SK-N-SH (cell line): ENCODE measurements around the gene SLC1A1. TPM values are rescaled to one million over a fixed set of nuclear protein-coding genes. Genes with fewer than 3 reads are reported as not detected.

Experiments used
- CTCF ChIA-PET: fragments of 300-600, 350-600 bp; formaldehyde crosslinking; extraction: SDS; loops from one replicate; lab custom pipeline; 2021; lab: Yijun Ruan, JAX
- POLR2A ChIA-PET: fragments of 350-600 bp; sonication (Branson Sonifier 250); formaldehyde crosslinking; extraction: SDS; loops from one replicate; lab custom pipeline; 2020; ENCODE audit warnings: antibody characterized with exemption, inconsistent platforms; lab: Yijun Ruan, JAX
- DNase-seq: peaks from one replicate; pipeline ENCODE4 v3.0.0; 2012
- H2AFZ ChIP-seq: fragments of 200-600 bp; sonication (generic); 2 replicates; pipeline ENCODE4 v1.8.1; 2016; ENCODE audit warnings: antibody characterized with exemption, mild to moderate bottlenecking, low read depth
- H3F3A ChIP-seq: fragments of 200-600 bp; sonication (generic); replicated peaks from 2 replicates; pipeline ENCODE3; 2016; ENCODE audit warnings: antibody characterized with exemption, mild to moderate bottlenecking; ENCODE audit not compliant: insufficient read depth
- H3K27ac ChIP-seq, 2 experiments: fragments of 200-500 bp in 1 of 2; fragments of 200-600 bp in 1 of 2; sonication (Bioruptor generic) in 1 of 2; sonication (generic), shearing (Covaris generic) in 1 of 2; 2 replicates each; pipeline versions ENCODE4 v1.5.1 to v1.6.1; 2014 to 2016; ENCODE audit warnings: low read depth in 2 of 2, inconsistent platforms in 1 of 2, low read length in 1 of 2, mild to moderate bottlenecking in 1 of 2, mixed read lengths in 1 of 2
- H3K27me3 ChIP-seq: fragments of 200-600 bp; sonication (generic), shearing (Covaris generic); 2 replicates; pipeline ENCODE4 v1.6.1; 2016; ENCODE audit warnings: mixed run types; ENCODE audit not compliant: insufficient read depth
- H3K36me3 ChIP-seq, 2 experiments: fragments of 200-500 bp in 1 of 2; fragments of 200-600 bp in 1 of 2; sonication (Bioruptor generic) in 1 of 2; sonication (generic) in 1 of 2; replicated peaks in 1 of 2; 2 replicates each; pipeline versions ENCODE3 to v1.5.1; 2014 to 2016; ENCODE audit warnings: low read length in 1 of 2, mild to moderate bottlenecking in 1 of 2; ENCODE audit not compliant: insufficient read depth in 2 of 2, control insufficient read depth in 1 of 2
- H3K4me1 ChIP-seq, 2 experiments: fragments of 200-500 bp in 1 of 2; fragments of 200-600 bp in 1 of 2; sonication (Bioruptor generic) in 1 of 2; sonication (generic), shearing (Covaris generic) in 1 of 2; 2 replicates each; pipeline versions ENCODE4 v1.5.1 to v1.6.1; 2014 to 2016; ENCODE audit warnings: low read depth in 1 of 2, low read length in 1 of 2, mixed run types in 1 of 2; ENCODE audit not compliant: insufficient read depth in 2 of 2, control insufficient read depth in 1 of 2
- H3K4me2 ChIP-seq: fragments of 200-600 bp; sonication (generic), shearing (Covaris generic); 2 replicates; pipeline ENCODE4 v1.6.1; 2017; ENCODE audit warnings: mixed run types
- H3K4me3 ChIP-seq, 2 experiments: fragments of 200-500 bp in 1 of 2; fragments of 200-600 bp in 1 of 2; sonication (Bioruptor generic) in 1 of 2; sonication (generic), shearing (Covaris generic) in 1 of 2; 2 replicates each; pipeline versions ENCODE4 v1.5.1 to v1.8.1; 2014 to 2016; ENCODE audit warnings: low read depth in 2 of 2, inconsistent platforms in 1 of 2, low read length in 1 of 2, mild to moderate bottlenecking in 1 of 2, mixed read lengths in 1 of 2, moderate library complexity in 1 of 2
- H3K79me2 ChIP-seq: fragments of 200-600 bp; sonication (generic); 2 replicates; pipeline ENCODE4 v1.8.1; 2017; ENCODE audit warnings: mild to moderate bottlenecking; ENCODE audit not compliant: insufficient read depth
- H3K9ac ChIP-seq: fragments of 200-600 bp; sonication (generic); 2 replicates; pipeline ENCODE4 v1.6.1; 2017; ENCODE audit warnings: mixed run types
- H3K9me2 ChIP-seq: fragments of 200-600 bp; sonication (generic); 2 replicates; pipeline ENCODE4 v1.6.1; 2017; ENCODE audit warnings: mixed run types
- H3K9me3 ChIP-seq: fragments of 200-600 bp; sonication (generic); 2 replicates; pipeline ENCODE4 v1.6.1; 2017; ENCODE audit warnings: mixed run types, mild to moderate bottlenecking, moderate library complexity
- H4K20me1 ChIP-seq: fragments of 200-600 bp; sonication (generic); 2 replicates; pipeline ENCODE4 v1.6.1; 2017; ENCODE audit warnings: mild to moderate bottlenecking, mixed run types; ENCODE audit not compliant: insufficient read depth
- FOSL2 ChIP-seq: IDR thresholded peaks from 2 replicates; pipeline ENCODE4 v1.4.0; 2012; ENCODE audit warnings: low read depth, mild to moderate bottlenecking, moderate library complexity, borderline replicate concordance
- FOXJ3 ChIP-seq: sonication (generic); formaldehyde crosslinking; IDR thresholded peaks from 2 replicates; pipeline ENCODE4 v1.5.1; 2020; ENCODE audit warnings: mild to moderate bottlenecking, missing genetic modification reagents
- FOXM1 ChIP-seq: IDR thresholded peaks from 2 replicates; pipeline ENCODE4 v1.4.0; 2012; ENCODE audit warnings: low read depth, mild to moderate bottlenecking
- GATA2 ChIP-seq: sonication (generic); formaldehyde crosslinking; IDR thresholded peaks from 2 replicates; pipeline ENCODE4 v1.5.0; 2020; ENCODE audit warnings: mild to moderate bottlenecking, missing genetic modification reagents
- IRF3 ChIP-seq: fragments of 150-350 bp; IDR thresholded peaks from 2 replicates; pipeline ENCODE4 v1.6.1; 2016; ENCODE audit warnings: mild to moderate bottlenecking, low read depth, low read length
- JUND ChIP-seq: IDR thresholded peaks from 2 replicates; pipeline ENCODE4 v1.4.0; 2012
- MAX ChIP-seq: IDR thresholded peaks from 2 replicates; pipeline ENCODE4 v1.4.0; 2012; ENCODE audit warnings: low read depth
- MXI1 ChIP-seq: IDR thresholded peaks from 2 replicates; pipeline ENCODE4 v1.6.1; 2012; ENCODE audit warnings: mild to moderate bottlenecking, low read depth, low read length, improper control_type of control experiment
- PBX3 ChIP-seq: IDR thresholded peaks from 2 replicates; pipeline ENCODE4; 2012
- POLR2AphosphoS5 ChIP-seq: IDR thresholded peaks from 2 replicates; pipeline ENCODE4 v1.6.1; 2012; ENCODE audit warnings: low read depth, low read length
- RAD21 ChIP-seq: IDR thresholded peaks from 2 replicates; pipeline ENCODE4 v1.6.1; 2012; ENCODE audit warnings: mild to moderate bottlenecking, low read length
- RXRA ChIP-seq: IDR thresholded peaks from 2 replicates; pipeline ENCODE4 v1.4.0; 2012; ENCODE audit warnings: low read depth, mild to moderate bottlenecking, borderline replicate concordance
- SMC3 ChIP-seq: IDR thresholded peaks from 2 replicates; pipeline ENCODE4 v1.6.1; 2012; ENCODE audit warnings: low read depth, low read length, improper control_type of control experiment
- TAF1 ChIP-seq: IDR thresholded peaks from 2 replicates; pipeline ENCODE4 v1.6.1; 2012; ENCODE audit warnings: low read depth, mild to moderate bottlenecking, low read length, moderate library complexity, borderline replicate concordance
- TCF12 ChIP-seq: IDR thresholded peaks from 2 replicates; pipeline ENCODE4 v1.4.0; 2012
- USF1 ChIP-seq: IDR thresholded peaks from 2 replicates; pipeline ENCODE4 v1.4.0; 2012; ENCODE audit warnings: low read depth, borderline replicate concordance
- USF2 ChIP-seq: fragments of 150-350 bp; IDR thresholded peaks from 2 replicates; pipeline ENCODE4 v1.6.1; 2017; ENCODE audit warnings: antibody characterized with exemption, low read length, low read depth, borderline replicate concordance
- ZBTB33 ChIP-seq: IDR thresholded peaks from 2 replicates; pipeline ENCODE4 v1.4.0; 2012; ENCODE audit warnings: low read depth, borderline replicate concordance
- WGBS: methylation state at CpG from one replicate; pipeline ENCODE4 v1.1.6; 2017; ENCODE audit warnings: low lambda C conversion rate; 5-methylcytosine and 5-hydroxymethylcytosine counted together
- polyA plus RNA-seq, 3 experiments: library from polyadenylated mRNA; depleted of rRNA; stranded (reverse); fragments of >200 nt; gene quantifications; 2 replicates each; pipeline ENCODE4 v1.2.3, GENCODE V29; 2012

SLC1A1 gene
- polyA plus RNA-seq, 1 of the 3 experiments (the other 2 are of a cell fraction), result 0.23 TPM

DNA sequence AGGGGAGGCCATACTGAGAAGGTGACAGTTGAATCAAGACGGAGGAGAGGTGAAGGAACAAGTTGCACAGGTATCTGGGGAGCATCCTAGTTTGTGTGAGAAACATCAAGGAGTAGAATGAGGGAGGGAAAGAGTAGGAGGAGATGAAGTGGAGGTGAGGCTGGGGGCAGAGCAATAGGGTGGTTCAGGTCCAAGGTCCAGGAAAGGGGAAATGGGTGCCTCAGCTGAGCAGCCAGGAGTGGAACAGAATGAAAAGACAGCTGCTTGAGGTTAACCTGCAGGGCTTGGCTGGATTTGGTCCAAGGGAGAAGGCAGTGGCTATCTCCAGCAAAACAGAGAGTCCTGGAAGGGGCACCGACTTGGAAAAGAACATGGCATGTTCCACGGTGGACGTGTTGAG, 5.3 kb downstream of the SLC1A1 start:
- no peaks in the 10 kb centered on the region for H3K27me3 ChIP-seq
- 60% methylated on average over 4 of the region's 4 CpGs for WGBS
- no peak overlapping the region for H2AFZ ChIP-seq
- H4K20me1 ChIP-seq, result no peaks in the 10 kb centered on the region
- POLR2A ChIA-PET, result no interaction called here
- H3K9me2 ChIP-seq, result no peaks in the 10 kb centered on the region
- no peaks in the 10 kb centered on the region for H3K9me3 ChIP-seq
- H3K4me2 ChIP-seq, result no peak overlapping the region
- no peaks in the 10 kb centered on the region for H3F3A ChIP-seq
- TF ChIP-seq RXRA (no peak), JUND (no peak), FOXJ3 (CRISPR knock-in tag) (no peak), USF1 (no peak), TCF12 (no peak), MAX (no peak), POLR2AphosphoS5 (no peak), IRF3 (no peak), MXI1 (no peak), FOXM1 (no peak), RAD21 (no peak)
- H3K79me2 ChIP-seq, result no peaks in the 10 kb centered on the region
- H3K4me3 ChIP-seq, result no peak overlapping the region
- H3K36me3 ChIP-seq, result no peaks in the 10 kb centered on the region
- no peak overlapping the region for H3K9ac ChIP-seq
- peaks cover 0 to 7% of the 10 kb centered on the region in 2 experiments; a peak in 1 of 4 replicates for H3K4me1 ChIP-seq
- DNase-seq, result no peak
- CTCF ChIA-PET, result no interaction called here
- H3K27ac ChIP-seq, result no peak overlapping the region

GRCh38 chr9:4496497-4496896, 6.2 kb downstream of the SLC1A1 start:
- Histone ChIP-seq H4K20me1 (no peaks in the 10 kb centered on the region), H3K36me3 (no peaks in the 10 kb centered on the region), H3K9me3 (no peaks in the 10 kb centered on the region), H3K4me3 (no peak overlapping the region), H3K9me2 (no peaks in the 10 kb centered on the region), H3K4me1 (no peaks in the 10 kb centered on the region), H3K79me2 (no peaks in the 10 kb centered on the region), H3K27me3 (no peaks in the 10 kb centered on the region), H3K4me2 (no peak overlapping the region), H2AFZ (no peak overlapping the region), H3K9ac (no peak overlapping the region), H3K27ac (no peak overlapping the region), H3F3A (no peaks in the 10 kb centered on the region)
- ChIA-PET CTCF (no interaction called here), POLR2A (no interaction called here)
- no peak for TF ChIP-seq POLR2AphosphoS5
- TF ChIP-seq SMC3, result no peak
- no peak for TF ChIP-seq GATA2
- TF ChIP-seq MAX, result no peak
- no peak for TF ChIP-seq FOSL2
- no peak for TF ChIP-seq ZBTB33
- TF ChIP-seq JUND, result no peak
- TF ChIP-seq TAF1, result no peak
- TF ChIP-seq PBX3, result no peak
- no peak for TF ChIP-seq RAD21
- no peak for TF ChIP-seq USF2
- 28% methylated on average over 2 of the region's 2 CpGs for WGBS
- no peak for DNase-seq
